Neural progenitor cell (in vitro differentiated cells): Measurements from ENCODE around the gene CSF1. TPM values are rescaled to one million over a fixed set of nuclear protein-coding genes. Genes with fewer than 3 reads are reported as not detected.

Source experiments
- DNase-seq: peaks from one replicate; pipeline ENCODE4 v3.0.0-alpha.2; 2016; ENCODE audit warnings: low spot score
- H2AFZ ChIP-seq: fragments of 200-600 bp; sonication (generic); replicated peaks from 2 replicates; pipeline ENCODE4 v1.6.1; 2016; ENCODE audit warnings: antibody characterized with exemption
- H3F3A ChIP-seq: fragments of 200-600 bp; sonication (generic); 2 replicates; pipeline ENCODE4 v1.6.1; 2016; ENCODE audit warnings: antibody characterized with exemption, low read depth
- H3K27ac ChIP-seq: fragments of 200-600 bp; sonication (generic); 2 replicates; pipeline ENCODE4 v1.5.1; 2016; ENCODE audit warnings: mild to moderate bottlenecking
- H3K27me3 ChIP-seq: fragments of 200-600 bp; sonication (generic); 2 replicates; pipeline ENCODE4 v1.6.1; 2016; ENCODE audit warnings: mild to moderate bottlenecking, moderate library complexity
- H3K36me3 ChIP-seq: fragments of 200-600 bp; sonication (generic); 2 replicates; pipeline ENCODE4 v1.5.1; 2016
- H3K4me1 ChIP-seq: fragments of 200-600 bp; sonication (generic); 2 replicates; pipeline ENCODE4 v1.6.1; 2016; ENCODE audit warnings: mixed run types
- H3K4me2 ChIP-seq: fragments of 200-600 bp; sonication (generic); 2 replicates; pipeline ENCODE4 v1.6.1; 2016
- H3K4me3 ChIP-seq: fragments of 200-600 bp; sonication (generic); 2 replicates; pipeline ENCODE4 v1.5.1; 2016
- H3K79me2 ChIP-seq: fragments of 200-600 bp; sonication (generic); 2 replicates; pipeline ENCODE4 v1.6.1; 2016; ENCODE audit warnings: low read depth
- H3K9ac ChIP-seq: fragments of 200-600 bp; sonication (generic); 2 replicates; pipeline ENCODE4 v1.6.1; 2016
- H3K9me3 ChIP-seq: fragments of 200-600 bp; sonication (generic); 2 replicates; pipeline ENCODE4 v1.5.1; 2016; ENCODE audit warnings: low read depth
- H4K20me1 ChIP-seq: fragments of 200-600 bp; sonication (generic); 2 replicates; pipeline ENCODE4 v1.6.1; 2016; ENCODE audit warnings: low read depth
- H3K27ac Mint-ChIP-seq: 3 replicates; pipeline ENCODE4 v1.8.0; 2021; ENCODE audit warnings: mixed read lengths
- H3K27me3 Mint-ChIP-seq: 2 replicates; pipeline ENCODE4 v1.8.0; 2022; ENCODE audit warnings: low read depth, mild to moderate bottlenecking, inconsistent platforms, moderate library complexity, mixed read lengths; ENCODE audit not compliant: insufficient read depth
- H3K36me3 Mint-ChIP-seq: 3 replicates; pipeline ENCODE4 v1.8.0; 2021; ENCODE audit warnings: mixed read lengths
- H3K4me1 Mint-ChIP-seq: 3 replicates; pipeline ENCODE4 v1.8.0; 2021; ENCODE audit warnings: mixed read lengths
- H3K4me3 Mint-ChIP-seq: 3 replicates; pipeline ENCODE4 v1.8.0; 2021; ENCODE audit warnings: mild to moderate bottlenecking, moderate library complexity, mixed read lengths
- H3K9me3 Mint-ChIP-seq: 3 replicates; pipeline ENCODE4 v1.8.0; 2020; ENCODE audit warnings: mixed read lengths
- EZH2 ChIP-seq: fragments of 200-600 bp; sonication (generic); IDR thresholded peaks from 2 replicates; pipeline ENCODE4 v1.6.1; 2017; ENCODE audit warnings: antibody characterized with exemption, mild to moderate bottlenecking, moderate library complexity
- EZH2phosphoT487 ChIP-seq: fragments of 200-600 bp; sonication (generic); IDR thresholded peaks from 2 replicates; pipeline ENCODE4 v1.6.1; 2017; ENCODE audit warnings: antibody characterized with exemption
- total RNA-seq: library from RNA; depleted of rRNA; stranded (reverse); fragments of >200 nt; gene quantifications from 2 replicates; pipeline ENCODE4 v1.2.3, GENCODE V29; 2015; ENCODE audit warnings: low replicate concordance
- TF ChIP-seq, protein P1 (sequence below): fragments of 200-600 bp; sonication (generic); IDR thresholded peaks from 2 replicates; pipeline ENCODE4 v1.5.1; 2017; ENCODE audit warnings: antibody characterized with exemption, mild to moderate bottlenecking

Gene CSF1
- total RNA-seq, 1 donor from 2014 or later = 2.7 TPM

DNA sequence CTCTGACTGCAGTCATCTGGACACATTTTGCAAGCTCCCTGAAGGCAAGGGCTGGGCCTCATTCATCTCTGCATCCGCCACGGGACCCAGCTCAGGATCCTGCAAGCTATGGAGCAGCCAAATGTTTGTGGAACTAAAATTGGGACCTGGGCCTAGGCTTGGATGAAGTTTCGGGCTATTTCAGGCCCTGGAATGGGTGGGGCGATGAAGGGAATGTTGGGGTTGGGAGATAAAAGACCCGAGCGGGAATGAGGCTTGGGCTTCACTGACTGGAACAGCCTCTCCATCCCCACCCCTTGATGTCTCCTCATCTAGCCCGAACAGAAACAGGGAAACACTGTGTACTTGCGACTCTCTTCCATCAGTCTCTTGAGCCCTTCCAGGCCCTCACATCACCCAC lies 66.6 kb downstream of the CSF1 start:
- Histone ChIP-seq H2AFZ (no peak overlapping the region), H3K36me3 (no peaks in the 10 kb centered on the region), H3K9me3 (no peaks in the 10 kb centered on the region), H3K4me2 (no peak overlapping the region), H4K20me1 (no peaks in the 10 kb centered on the region), H3K79me2 (no peaks in the 10 kb centered on the region), H3K4me3 (no peak overlapping the region), H3K27me3 (no peaks in the 10 kb centered on the region), H3F3A (peaks cover 4% of the 10 kb centered on the region), H3K4me1 (no peaks in the 10 kb centered on the region), H3K9ac (no peak overlapping the region), H3K27ac (no peak overlapping the region)
- Mint-ChIP-seq H3K27ac (no peak overlapping the region), H3K4me1 (no peaks in the 10 kb centered on the region), H3K36me3 (no peaks in the 10 kb centered on the region), H3K9me3 (no peaks in the 10 kb centered on the region), H3K4me3 (no peak overlapping the region), H3K27me3 (peaks cover 6% of the 10 kb centered on the region)
- no peak for TF ChIP-seq EZH2
- TF ChIP-seq, protein P1, sequence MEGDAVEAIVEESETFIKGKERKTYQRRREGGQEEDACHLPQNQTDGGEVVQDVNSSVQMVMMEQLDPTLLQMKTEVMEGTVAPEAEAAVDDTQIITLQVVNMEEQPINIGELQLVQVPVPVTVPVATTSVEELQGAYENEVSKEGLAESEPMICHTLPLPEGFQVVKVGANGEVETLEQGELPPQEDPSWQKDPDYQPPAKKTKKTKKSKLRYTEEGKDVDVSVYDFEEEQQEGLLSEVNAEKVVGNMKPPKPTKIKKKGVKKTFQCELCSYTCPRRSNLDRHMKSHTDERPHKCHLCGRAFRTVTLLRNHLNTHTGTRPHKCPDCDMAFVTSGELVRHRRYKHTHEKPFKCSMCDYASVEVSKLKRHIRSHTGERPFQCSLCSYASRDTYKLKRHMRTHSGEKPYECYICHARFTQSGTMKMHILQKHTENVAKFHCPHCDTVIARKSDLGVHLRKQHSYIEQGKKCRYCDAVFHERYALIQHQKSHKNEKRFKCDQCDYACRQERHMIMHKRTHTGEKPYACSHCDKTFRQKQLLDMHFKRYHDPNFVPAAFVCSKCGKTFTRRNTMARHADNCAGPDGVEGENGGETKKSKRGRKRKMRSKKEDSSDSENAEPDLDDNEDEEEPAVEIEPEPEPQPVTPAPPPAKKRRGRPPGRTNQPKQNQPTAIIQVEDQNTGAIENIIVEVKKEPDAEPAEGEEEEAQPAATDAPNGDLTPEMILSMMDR = no peak
- no peak for TF ChIP-seq EZH2phosphoT487
- DNase-seq = no peak

DNA sequence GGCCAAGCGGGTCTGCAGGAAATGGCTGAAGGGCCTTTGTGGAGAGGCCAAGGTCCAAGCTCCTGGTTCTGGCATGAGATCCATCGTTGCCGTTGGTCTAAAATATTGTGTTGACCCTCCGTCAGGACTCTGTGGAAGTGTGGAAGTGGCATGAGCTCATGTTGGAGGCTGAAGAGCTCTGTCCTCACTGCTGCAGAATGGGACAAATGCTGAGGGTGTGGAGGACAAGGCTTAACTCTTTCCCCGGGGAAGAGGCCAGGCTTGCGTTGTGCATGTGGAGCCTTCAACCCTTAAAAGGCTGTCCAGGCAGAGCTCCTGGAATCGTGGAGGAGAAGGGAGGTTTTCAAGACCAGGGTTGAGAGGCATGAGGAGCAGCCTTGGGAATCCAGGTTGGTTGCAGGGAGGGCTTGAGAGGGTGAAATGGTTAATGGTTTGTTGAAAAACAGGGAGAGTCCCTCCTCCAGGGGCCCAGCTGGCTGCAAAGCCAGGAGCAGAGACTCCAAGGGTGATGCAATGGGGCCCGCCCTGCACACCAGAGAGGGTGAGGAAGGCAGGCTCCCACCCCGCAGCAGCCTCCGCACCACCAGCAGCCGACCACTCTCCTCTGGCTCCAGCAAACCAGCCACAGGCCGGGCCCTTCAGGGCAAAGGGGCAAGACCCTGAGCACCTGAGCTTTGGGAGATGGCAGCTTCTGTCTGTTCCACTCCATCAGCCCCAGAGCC lies 67.2 kb downstream of the CSF1 start:
- no peak for DNase-seq
- H4K20me1 ChIP-seq = no peaks in the 10 kb centered on the region
- H3K9me3 ChIP-seq = no peaks in the 10 kb centered on the region
- H3F3A ChIP-seq = peaks cover 4% of the 10 kb centered on the region
- H3K27ac ChIP-seq = no peak overlapping the region
- H3K4me1 Mint-ChIP-seq = no peaks in the 10 kb centered on the region
- TF ChIP-seq EZH2 (no peak), EZH2phosphoT487 (no peak)
- TF ChIP-seq, protein P1 = no peak
- H3K4me2 ChIP-seq = no peak overlapping the region
- H3K4me3 ChIP-seq = no peak overlapping the region
- H3K4me3 Mint-ChIP-seq = no peak overlapping the region
- no peaks in the 10 kb centered on the region for H3K36me3 ChIP-seq
- H2AFZ ChIP-seq = no peak overlapping the region
- no peak overlapping the region for H3K27ac Mint-ChIP-seq
- H3K36me3 Mint-ChIP-seq = no peaks in the 10 kb centered on the region
- peaks cover 6% of the 10 kb centered on the region for H3K27me3 Mint-ChIP-seq
- no peaks in the 10 kb centered on the region for H3K9me3 Mint-ChIP-seq
- no peak overlapping the region for H3K9ac ChIP-seq
- no peaks in the 10 kb centered on the region for H3K27me3 ChIP-seq
- H3K4me1 ChIP-seq = no peaks in the 10 kb centered on the region
- H3K79me2 ChIP-seq = no peaks in the 10 kb centered on the region

DNA sequence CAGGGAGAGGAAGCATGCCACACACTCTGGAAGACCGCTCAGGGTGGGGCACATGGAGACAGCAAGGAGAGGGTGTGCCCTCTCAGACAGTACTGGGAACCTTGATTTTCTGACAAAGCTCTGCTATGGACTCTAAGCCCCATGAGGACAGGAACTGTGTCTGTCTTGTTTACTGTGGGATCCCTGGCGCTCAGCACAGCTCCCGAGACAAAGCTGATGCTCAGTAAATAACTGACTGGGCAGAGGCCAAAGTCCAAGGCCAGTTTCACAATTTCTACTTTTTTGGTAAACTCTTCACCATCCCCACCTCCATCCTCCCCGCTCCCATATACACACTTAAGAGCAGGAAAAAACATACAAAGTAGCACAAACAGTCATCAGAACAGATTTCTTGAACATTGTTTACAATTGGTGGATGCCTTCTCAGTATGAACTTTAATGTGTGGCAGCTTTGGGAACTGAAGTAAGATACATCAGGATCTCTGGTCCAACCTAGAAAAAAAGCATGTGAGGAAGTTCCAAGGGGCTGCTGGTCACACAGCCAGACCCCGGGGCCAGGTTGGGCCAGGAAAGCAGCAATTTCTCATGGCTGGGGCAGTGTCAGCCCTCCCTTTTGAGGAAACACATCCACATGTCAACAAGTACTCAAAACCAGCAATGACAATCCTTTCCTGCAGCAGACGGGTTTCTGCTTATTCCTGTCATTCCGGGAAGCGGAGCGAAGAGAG lies 68.3 kb downstream of the CSF1 start:
- Histone ChIP-seq H3K9me3 (no peaks in the 10 kb centered on the region), H3K4me3 (no peak overlapping the region), H3K36me3 (no peaks in the 10 kb centered on the region), H3K27ac (no peak overlapping the region), H3K27me3 (no peaks in the 10 kb centered on the region), H3F3A (peaks cover 4% of the 10 kb centered on the region), H3K4me1 (peaks cover 3% of the 10 kb centered on the region), H3K79me2 (no peaks in the 10 kb centered on the region), H3K9ac (no peak overlapping the region), H3K4me2 (no peak overlapping the region), H4K20me1 (no peaks in the 10 kb centered on the region), H2AFZ (no peak overlapping the region)
- Mint-ChIP-seq H3K9me3 (no peaks in the 10 kb centered on the region), H3K4me3 (no peak overlapping the region), H3K4me1 (peaks cover 9% of the 10 kb centered on the region), H3K36me3 (no peaks in the 10 kb centered on the region), H3K27me3 (peaks cover 9% of the 10 kb centered on the region), H3K27ac (no peak overlapping the region)
- TF ChIP-seq EZH2phosphoT487 (no peak), EZH2 (no peak)
- TF ChIP-seq, protein P1 = no peak
- DNase-seq = no peak
